Glutamatergic neuron (in vitro differentiated cells): ENCODE data around the gene CSNK1G1. TPM values are rescaled to one million over a fixed set of nuclear protein-coding genes. Genes with fewer than 3 reads are reported as not detected.
A peak's percentile ranks its signal among the peaks of the same experiment; 100 is the strongest.

Source experiments
- DNase-seq: peaks from one replicate; pipeline ENCODE4 v3.0.0; 2022
- H3K27ac Mint-ChIP-seq: one replicate; pipeline ENCODE4 v1.8.0; 2020; ENCODE audit warnings: mild to moderate bottlenecking, mixed read lengths, inconsistent platforms; ENCODE audit not compliant: unreplicated experiment
- H3K27me3 Mint-ChIP-seq: one replicate; pipeline ENCODE4 v1.8.0; 2020; ENCODE audit warnings: mild to moderate bottlenecking, moderate library complexity, mixed read lengths, inconsistent platforms; ENCODE audit not compliant: unreplicated experiment
- H3K36me3 Mint-ChIP-seq: one replicate; pipeline ENCODE4 v1.8.0; 2020; ENCODE audit warnings: mild to moderate bottlenecking, mixed read lengths, inconsistent platforms; ENCODE audit not compliant: unreplicated experiment
- H3K4me1 Mint-ChIP-seq: one replicate; pipeline ENCODE4 v1.8.0; 2020; ENCODE audit warnings: mild to moderate bottlenecking, low read depth, mixed read lengths, inconsistent platforms; ENCODE audit not compliant: unreplicated experiment
- H3K4me3 Mint-ChIP-seq: one replicate; pipeline ENCODE4 v1.8.0; 2020; ENCODE audit warnings: mild to moderate bottlenecking, mixed read lengths, inconsistent platforms; ENCODE audit not compliant: unreplicated experiment
- H3K9me3 Mint-ChIP-seq: one replicate; pipeline ENCODE4 v1.8.0; 2020; ENCODE audit warnings: mild to moderate bottlenecking, moderate library complexity, mixed read lengths, inconsistent platforms; ENCODE audit not compliant: unreplicated experiment
- total RNA-seq: library from RNA; stranded (reverse); fragmentation: NEBNext Ultra II Directional; extraction: Animal tissue kit (Norgen Biotek cat#: 25700); gene quantifications from one replicate; pipeline ENCODE4 v1.2.1, GENCODE V29; 2021; ENCODE audit not compliant: unreplicated experiment
- TF ChIP-seq, protein P1 (sequence below): fragments of 200-600 bp; sonication (generic); IDR thresholded peaks from one replicate; pipeline ENCODE4 v1.5.0; 2021; ENCODE audit not compliant: partially characterized antibody, unreplicated experiment

The CSNK1G1 gene
- total RNA-seq, 1 donor from 2014 or later = 34.2 TPM

GRCh38 chr15:64158363-64159134 is 197.4 kb downstream of the CSNK1G1 start:
- peak overlapping the region; percentile 36 for H3K27ac Mint-ChIP-seq
- peak overlapping the region; percentile 18 for H3K4me3 Mint-ChIP-seq
- H3K36me3 Mint-ChIP-seq = peaks cover 4% of the 10 kb centered on the region
- H3K9me3 Mint-ChIP-seq = peaks cover 11% of the 10 kb centered on the region
- TF ChIP-seq, protein P1, sequence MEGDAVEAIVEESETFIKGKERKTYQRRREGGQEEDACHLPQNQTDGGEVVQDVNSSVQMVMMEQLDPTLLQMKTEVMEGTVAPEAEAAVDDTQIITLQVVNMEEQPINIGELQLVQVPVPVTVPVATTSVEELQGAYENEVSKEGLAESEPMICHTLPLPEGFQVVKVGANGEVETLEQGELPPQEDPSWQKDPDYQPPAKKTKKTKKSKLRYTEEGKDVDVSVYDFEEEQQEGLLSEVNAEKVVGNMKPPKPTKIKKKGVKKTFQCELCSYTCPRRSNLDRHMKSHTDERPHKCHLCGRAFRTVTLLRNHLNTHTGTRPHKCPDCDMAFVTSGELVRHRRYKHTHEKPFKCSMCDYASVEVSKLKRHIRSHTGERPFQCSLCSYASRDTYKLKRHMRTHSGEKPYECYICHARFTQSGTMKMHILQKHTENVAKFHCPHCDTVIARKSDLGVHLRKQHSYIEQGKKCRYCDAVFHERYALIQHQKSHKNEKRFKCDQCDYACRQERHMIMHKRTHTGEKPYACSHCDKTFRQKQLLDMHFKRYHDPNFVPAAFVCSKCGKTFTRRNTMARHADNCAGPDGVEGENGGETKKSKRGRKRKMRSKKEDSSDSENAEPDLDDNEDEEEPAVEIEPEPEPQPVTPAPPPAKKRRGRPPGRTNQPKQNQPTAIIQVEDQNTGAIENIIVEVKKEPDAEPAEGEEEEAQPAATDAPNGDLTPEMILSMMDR = no peak
- DNase-seq = no peak
- peaks cover 12% of the 10 kb centered on the region for H3K4me1 Mint-ChIP-seq
- peaks cover 2% of the 10 kb centered on the region for H3K27me3 Mint-ChIP-seq

DNA sequence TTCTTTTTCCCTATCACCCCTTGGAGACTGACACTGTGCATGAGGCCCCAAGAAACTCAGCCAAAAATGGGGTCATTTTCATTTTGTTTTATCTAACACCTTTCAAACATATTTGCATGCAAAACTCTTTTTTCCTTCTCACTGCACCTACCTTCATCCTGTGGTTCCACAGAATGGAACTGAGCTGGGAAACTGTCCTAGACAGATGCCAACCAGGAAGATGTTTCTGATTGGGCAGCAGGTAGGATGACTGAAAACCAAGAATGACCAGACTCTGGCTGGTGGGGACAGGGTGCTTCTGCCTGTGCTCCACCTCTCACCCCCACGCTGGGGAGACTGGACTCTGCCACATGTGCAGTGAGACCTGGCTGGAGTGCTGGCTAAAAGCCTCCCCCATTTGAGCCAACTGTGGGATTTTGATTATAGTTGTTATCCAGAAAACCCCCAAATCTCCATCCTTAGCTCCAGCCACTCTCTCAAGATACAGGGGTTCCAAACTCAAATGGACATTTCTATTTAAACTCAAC is 198.3 kb downstream of the CSNK1G1 start:
- Mint-ChIP-seq H3K9me3 (peaks cover 9% of the 10 kb centered on the region), H3K27me3 (no peaks in the 10 kb centered on the region), H3K4me3 (no peak overlapping the region), H3K27ac (no peak overlapping the region), H3K4me1 (peaks cover 10% of the 10 kb centered on the region), H3K36me3 (peaks cover 4% of the 10 kb centered on the region)
- TF ChIP-seq, protein P1 = no peak
- no peak for DNase-seq

GRCh38 chr15:64156652-64157331 is 199.2 kb downstream of the CSNK1G1 start:
- Mint-ChIP-seq H3K4me3 (no peak overlapping the region), H3K9me3 (peaks cover 6% of the 10 kb centered on the region), H3K4me1 (peaks cover 8% of the 10 kb centered on the region), H3K36me3 (peaks cover 4% of the 10 kb centered on the region), H3K27me3 (no peaks in the 10 kb centered on the region), H3K27ac (no peak overlapping the region)
- DNase-seq = no peak
- TF ChIP-seq, protein P1 = no peak

DNA sequence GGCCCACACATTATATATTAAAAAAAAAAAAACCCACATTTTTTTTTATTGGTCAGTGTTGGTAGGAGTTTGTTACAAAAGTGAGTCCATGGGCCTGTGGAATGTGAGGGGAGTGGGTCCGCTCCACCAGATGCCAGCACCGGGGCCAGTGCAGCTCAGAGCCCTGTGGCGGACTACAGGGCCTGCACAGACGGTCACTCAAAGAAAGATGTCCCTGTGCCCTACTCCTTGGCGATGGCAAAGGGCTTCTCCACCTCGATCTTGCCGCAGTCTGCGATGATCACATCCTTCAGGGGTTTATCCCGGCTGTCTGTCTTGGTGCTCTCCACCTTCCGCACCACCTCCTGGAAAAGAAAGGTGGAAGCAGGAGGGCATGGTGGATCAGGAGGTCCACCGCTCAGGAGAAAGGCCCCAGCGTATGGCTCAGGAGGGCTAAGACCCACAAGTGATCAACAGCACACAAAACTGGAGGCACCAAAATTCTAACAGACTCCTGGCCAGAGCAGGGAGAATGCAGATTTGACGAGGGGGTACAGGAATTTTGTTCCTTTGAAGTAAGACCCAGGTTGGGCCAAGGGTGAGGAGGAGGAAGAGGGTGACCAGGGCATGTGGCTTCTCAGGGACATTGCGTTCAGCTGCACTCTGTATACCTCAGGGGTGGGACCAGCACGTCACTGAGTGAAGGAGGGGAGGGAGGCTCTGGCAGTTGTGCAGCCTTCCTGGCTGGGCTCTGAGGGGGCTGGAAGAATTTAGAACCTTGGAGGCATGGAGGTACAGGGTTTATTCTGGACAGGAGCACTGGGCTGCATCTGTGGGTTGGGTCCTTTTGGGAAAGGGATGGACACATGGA is 199.9 kb downstream of the CSNK1G1 start:
- TF ChIP-seq, protein P1 = no peak
- Mint-ChIP-seq H3K4me1 (peaks cover 6% of the 10 kb centered on the region), H3K9me3 (peaks cover 7% of the 10 kb centered on the region), H3K36me3 (peaks cover 4% of the 10 kb centered on the region), H3K4me3 (no peak overlapping the region), H3K27me3 (peaks cover under 1% of the 10 kb centered on the region), H3K27ac (no peak overlapping the region)
- DNase-seq = no peak
